ENCODE data around the gene ASCC1.

ASCC1 gene

DNA sequence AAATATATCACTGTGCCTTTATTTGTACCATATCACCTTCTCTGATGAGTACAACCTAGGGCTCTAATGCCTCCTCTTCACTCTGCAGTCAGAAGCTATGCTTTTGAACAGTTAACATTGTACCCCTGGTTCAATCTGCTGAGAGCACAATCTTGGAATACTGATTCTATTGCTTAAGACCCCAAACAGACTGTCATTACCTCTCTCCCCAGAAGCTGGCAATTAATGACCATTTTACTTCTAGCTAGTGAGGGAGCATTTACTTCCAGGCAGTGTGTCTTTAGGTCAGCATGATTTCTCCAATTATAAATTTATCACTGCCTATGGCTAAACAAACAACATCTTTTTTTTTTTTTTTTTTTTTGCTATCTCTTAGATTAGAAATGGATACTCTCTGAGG, 91.7 kb downstream of the ASCC1 start:
- H3K27ac ChIP-seq (ENCODE audit: low read depth, low read length): no peak overlapping the region
- H2BK120ac ChIP-seq (ENCODE audit: low read depth, low read length): no peak overlapping the region
- no peak overlapping the region for H3K9ac ChIP-seq (ENCODE audit: low read length)
- no peak overlapping the region for H2BK15ac ChIP-seq (replicated peaks; ENCODE audit: low read depth)
- no peak overlapping the region for H3K4me2 ChIP-seq (ENCODE audit: low read length)
- H2BK5ac ChIP-seq (ENCODE audit: low read length): no peak overlapping the region
- H3K56ac ChIP-seq (ENCODE audit: low read length): no peak overlapping the region
- no peak overlapping the region for H3K18ac ChIP-seq (ENCODE audit: low read length)
- no peak overlapping the region for H2AK5ac ChIP-seq (ENCODE audit: low read length)
- H3K4ac ChIP-seq (ENCODE audit: low read depth, low read length): no peak overlapping the region
- no peak overlapping the region for H3K4me3 ChIP-seq (ENCODE audit: low read length)
- no peaks in the 10 kb centered on the region for H3K36me3 ChIP-seq (ENCODE audit: control insufficient read depth, insufficient read depth, low read length)
- DNase-seq: no peak
- H4K5ac ChIP-seq (ENCODE audit: low read length): no peak overlapping the region
- H3K4me1 ChIP-seq (ENCODE audit: control insufficient read depth, low read depth, low read length): no peaks in the 10 kb centered on the region
- H3K79me1 ChIP-seq (ENCODE audit: low read length): no peaks in the 10 kb centered on the region
- no peaks in the 10 kb centered on the region for H3K27me3 ChIP-seq (ENCODE audit: insufficient read depth, low read length, poor library complexity)
- no peaks in the 10 kb centered on the region for H3K79me2 ChIP-seq (ENCODE audit: control insufficient read depth, insufficient read depth, low read length)
- no peak overlapping the region for H4K8ac ChIP-seq (ENCODE audit: low read depth, low read length)
- H3K23ac ChIP-seq (ENCODE audit: low read length): no peak overlapping the region

DNA sequence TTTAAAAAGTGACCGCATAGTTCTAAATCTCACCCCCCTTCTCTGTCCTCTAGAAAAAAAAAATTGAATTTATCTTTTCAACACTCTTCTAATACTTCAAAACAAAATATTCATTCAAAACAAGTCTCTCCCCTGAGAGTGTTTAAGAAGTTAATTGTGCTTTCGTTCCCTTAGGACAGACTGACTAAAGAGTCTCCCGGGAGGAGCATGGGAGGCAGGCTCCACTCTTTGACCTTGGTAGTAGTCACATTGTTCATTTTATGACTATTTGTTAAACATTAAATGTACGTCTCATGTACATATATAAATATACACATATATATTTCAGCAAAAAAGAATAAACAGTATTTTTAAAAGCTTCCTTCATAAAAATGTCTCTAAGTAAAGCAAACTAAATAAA, 92.5 kb downstream of the ASCC1 start:
- no peaks in the 10 kb centered on the region for H3K36me3 ChIP-seq (ENCODE audit: control insufficient read depth, insufficient read depth, low read length)
- no peak overlapping the region for H2BK5ac ChIP-seq (ENCODE audit: low read length)
- no peak overlapping the region for H3K4ac ChIP-seq (ENCODE audit: low read depth, low read length)
- H3K9ac ChIP-seq (ENCODE audit: low read length): no peak overlapping the region
- H3K79me2 ChIP-seq (ENCODE audit: control insufficient read depth, insufficient read depth, low read length): no peaks in the 10 kb centered on the region
- DNase-seq: no peak
- H3K23ac ChIP-seq (ENCODE audit: low read length): no peak overlapping the region
- WGBS (ENCODE audit: extremely low coverage, insufficient coverage, low lambda C conversion rate): no CpG with 5 or more reads among the region's 4 CpGs
- H2AK5ac ChIP-seq (ENCODE audit: low read length): no peak overlapping the region
- no peak overlapping the region for H3K27ac ChIP-seq (ENCODE audit: low read depth, low read length)
- H2BK15ac ChIP-seq (replicated peaks; ENCODE audit: low read depth): no peak overlapping the region
- H3K4me1 ChIP-seq (ENCODE audit: control insufficient read depth, low read depth, low read length): no peaks in the 10 kb centered on the region
- H3K27me3 ChIP-seq (ENCODE audit: insufficient read depth, low read length, poor library complexity): no peaks in the 10 kb centered on the region
- no peaks in the 10 kb centered on the region for H3K79me1 ChIP-seq (ENCODE audit: low read length)
- no peak overlapping the region for H2BK120ac ChIP-seq (ENCODE audit: low read depth, low read length)
- no peak overlapping the region for H4K5ac ChIP-seq (ENCODE audit: low read length)
- no peak overlapping the region for H3K18ac ChIP-seq (ENCODE audit: low read length)
- no peak overlapping the region for H3K4me2 ChIP-seq (ENCODE audit: low read length)
- no peak overlapping the region for H3K56ac ChIP-seq (ENCODE audit: low read length)
- H4K8ac ChIP-seq (ENCODE audit: low read depth, low read length): no peak overlapping the region
- H3K4me3 ChIP-seq (ENCODE audit: low read length): no peak overlapping the region

DNA sequence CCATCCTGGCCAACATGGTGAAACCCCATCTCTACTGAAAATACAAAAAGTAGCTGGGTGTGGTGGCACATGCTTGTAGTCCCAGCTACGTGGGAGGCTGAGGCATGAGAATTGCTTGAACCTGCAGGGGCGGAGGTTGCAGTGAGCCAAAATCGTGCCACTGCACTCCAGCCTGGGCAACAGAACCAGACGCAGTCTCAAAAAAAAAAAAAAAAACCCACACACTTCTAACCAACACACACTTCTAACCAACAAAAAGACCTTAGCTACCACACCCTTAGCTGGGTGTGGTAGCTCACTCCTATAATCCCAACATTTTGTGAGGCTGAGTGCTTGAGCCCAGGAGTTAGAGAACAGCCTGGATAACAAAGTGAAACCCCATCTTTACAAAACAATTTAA, 93.9 kb downstream of the ASCC1 start:
- Histone ChIP-seq H3K4ac (ENCODE audit: low read depth, low read length) (no peak overlapping the region), H4K8ac (ENCODE audit: low read depth, low read length) (no peak overlapping the region), H3K56ac (ENCODE audit: low read length) (no peak overlapping the region), H3K79me1 (ENCODE audit: low read length) (no peaks in the 10 kb centered on the region), H2BK5ac (ENCODE audit: low read length) (no peak overlapping the region), H3K36me3 (ENCODE audit: control insufficient read depth, insufficient read depth, low read length) (no peaks in the 10 kb centered on the region), H2BK15ac (replicated peaks; ENCODE audit: low read depth) (no peak overlapping the region), H3K18ac (ENCODE audit: low read length) (no peak overlapping the region), H3K4me2 (ENCODE audit: low read length) (no peak overlapping the region), H3K79me2 (ENCODE audit: control insufficient read depth, insufficient read depth, low read length) (no peaks in the 10 kb centered on the region), H2AK5ac (ENCODE audit: low read length) (no peak overlapping the region), H2BK120ac (ENCODE audit: low read depth, low read length) (no peak overlapping the region), H3K23ac (ENCODE audit: low read length) (no peak overlapping the region), H3K4me1 (ENCODE audit: control insufficient read depth, low read depth, low read length) (no peaks in the 10 kb centered on the region), H3K27ac (ENCODE audit: low read depth, low read length) (no peak overlapping the region), H4K5ac (ENCODE audit: low read length) (no peak overlapping the region), H3K27me3 (ENCODE audit: insufficient read depth, low read length, poor library complexity) (no peaks in the 10 kb centered on the region), H3K4me3 (ENCODE audit: low read length) (no peak overlapping the region), H3K9ac (ENCODE audit: low read length) (no peak overlapping the region)
- WGBS (ENCODE audit: extremely low coverage, insufficient coverage, low lambda C conversion rate): no CpG with 5 or more reads among the region's 4 CpGs
- no peak for DNase-seq

DNA sequence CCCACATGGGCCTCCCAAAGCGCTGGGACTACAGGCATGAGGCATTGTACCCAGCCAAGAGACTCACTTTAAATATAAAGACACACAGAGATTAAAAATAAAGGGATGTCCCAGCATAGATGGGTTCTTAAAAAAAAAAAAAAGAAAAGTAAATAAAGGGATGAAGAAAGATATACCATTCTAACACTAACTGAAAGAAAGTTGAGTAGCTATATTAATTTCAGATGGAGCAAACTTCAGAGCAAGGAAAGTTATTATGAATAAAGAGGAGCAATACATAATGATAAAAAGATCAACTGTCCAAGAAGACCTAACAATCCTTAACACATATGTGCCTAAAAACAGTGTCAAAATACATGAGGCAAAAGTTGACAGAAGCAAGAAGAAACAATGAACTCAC, 94.7 kb downstream of the ASCC1 start:
- Histone ChIP-seq H4K8ac (ENCODE audit: low read depth, low read length) (no peak overlapping the region), H3K18ac (ENCODE audit: low read length) (no peak overlapping the region), H2AK5ac (ENCODE audit: low read length) (no peak overlapping the region), H4K5ac (ENCODE audit: low read length) (no peak overlapping the region), H3K79me1 (ENCODE audit: low read length) (no peaks in the 10 kb centered on the region), H3K4ac (ENCODE audit: low read depth, low read length) (no peak overlapping the region), H3K4me1 (ENCODE audit: control insufficient read depth, low read depth, low read length) (no peaks in the 10 kb centered on the region), H2BK5ac (ENCODE audit: low read length) (no peak overlapping the region), H3K27me3 (ENCODE audit: insufficient read depth, low read length, poor library complexity) (no peaks in the 10 kb centered on the region), H2BK120ac (ENCODE audit: low read depth, low read length) (no peak overlapping the region), H3K36me3 (ENCODE audit: control insufficient read depth, insufficient read depth, low read length) (no peaks in the 10 kb centered on the region), H3K23ac (ENCODE audit: low read length) (no peak overlapping the region), H3K27ac (ENCODE audit: low read depth, low read length) (no peak overlapping the region), H3K79me2 (ENCODE audit: control insufficient read depth, insufficient read depth, low read length) (no peaks in the 10 kb centered on the region), H3K56ac (ENCODE audit: low read length) (no peak overlapping the region), H3K9ac (ENCODE audit: low read length) (no peak overlapping the region), H3K4me2 (ENCODE audit: low read length) (no peak overlapping the region), H3K4me3 (ENCODE audit: low read length) (no peak overlapping the region), H2BK15ac (replicated peaks; ENCODE audit: low read depth) (no peak overlapping the region)
- no peak for DNase-seq
- no CpG with 5 or more reads among the region's 1 CpG for WGBS (ENCODE audit: extremely low coverage, insufficient coverage, low lambda C conversion rate)

DNA sequence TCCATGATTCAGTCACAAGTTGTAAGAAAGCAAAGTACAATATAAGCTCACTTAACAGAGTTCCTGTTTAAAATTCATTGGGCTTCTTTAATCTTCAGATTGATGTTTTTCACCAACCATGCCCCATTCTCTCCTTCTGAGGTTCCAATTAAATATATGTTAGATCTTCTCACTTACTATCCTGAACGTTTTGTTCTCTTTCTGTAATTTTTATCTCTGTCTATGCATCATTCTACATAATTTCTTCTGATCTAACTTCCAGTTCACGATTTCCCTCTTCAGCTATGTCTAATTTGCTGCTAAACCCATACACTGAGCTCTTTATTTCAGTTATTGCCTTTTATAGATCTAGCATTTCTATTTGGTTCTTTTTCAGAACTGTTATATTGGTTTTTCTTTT, 99.7 kb downstream of the ASCC1 start:
- Histone ChIP-seq H3K4me2 (ENCODE audit: low read length) (no peak overlapping the region), H3K4me1 (ENCODE audit: control insufficient read depth, low read depth, low read length) (no peaks in the 10 kb centered on the region), H2BK5ac (ENCODE audit: low read length) (no peak overlapping the region), H3K27ac (ENCODE audit: low read depth, low read length) (no peak overlapping the region), H2BK15ac (replicated peaks; ENCODE audit: low read depth) (no peak overlapping the region), H3K79me1 (ENCODE audit: low read length) (no peaks in the 10 kb centered on the region), H2BK120ac (ENCODE audit: low read depth, low read length) (no peak overlapping the region), H3K27me3 (ENCODE audit: insufficient read depth, low read length, poor library complexity) (no peaks in the 10 kb centered on the region), H3K4me3 (ENCODE audit: low read length) (no peak overlapping the region), H4K8ac (ENCODE audit: low read depth, low read length) (no peak overlapping the region), H3K9ac (ENCODE audit: low read length) (no peak overlapping the region), H3K18ac (ENCODE audit: low read length) (no peak overlapping the region), H2AK5ac (ENCODE audit: low read length) (no peak overlapping the region), H4K5ac (ENCODE audit: low read length) (no peak overlapping the region), H3K79me2 (ENCODE audit: control insufficient read depth, insufficient read depth, low read length) (no peaks in the 10 kb centered on the region), H3K56ac (ENCODE audit: low read length) (no peak overlapping the region), H3K36me3 (ENCODE audit: control insufficient read depth, insufficient read depth, low read length) (no peaks in the 10 kb centered on the region), H3K4ac (ENCODE audit: low read depth, low read length) (no peak overlapping the region), H3K23ac (ENCODE audit: low read length) (no peak overlapping the region)
- no CpG with 5 or more reads among the region's 2 CpGs for WGBS (ENCODE audit: extremely low coverage, insufficient coverage, low lambda C conversion rate)
- DNase-seq: no peak

DNA sequence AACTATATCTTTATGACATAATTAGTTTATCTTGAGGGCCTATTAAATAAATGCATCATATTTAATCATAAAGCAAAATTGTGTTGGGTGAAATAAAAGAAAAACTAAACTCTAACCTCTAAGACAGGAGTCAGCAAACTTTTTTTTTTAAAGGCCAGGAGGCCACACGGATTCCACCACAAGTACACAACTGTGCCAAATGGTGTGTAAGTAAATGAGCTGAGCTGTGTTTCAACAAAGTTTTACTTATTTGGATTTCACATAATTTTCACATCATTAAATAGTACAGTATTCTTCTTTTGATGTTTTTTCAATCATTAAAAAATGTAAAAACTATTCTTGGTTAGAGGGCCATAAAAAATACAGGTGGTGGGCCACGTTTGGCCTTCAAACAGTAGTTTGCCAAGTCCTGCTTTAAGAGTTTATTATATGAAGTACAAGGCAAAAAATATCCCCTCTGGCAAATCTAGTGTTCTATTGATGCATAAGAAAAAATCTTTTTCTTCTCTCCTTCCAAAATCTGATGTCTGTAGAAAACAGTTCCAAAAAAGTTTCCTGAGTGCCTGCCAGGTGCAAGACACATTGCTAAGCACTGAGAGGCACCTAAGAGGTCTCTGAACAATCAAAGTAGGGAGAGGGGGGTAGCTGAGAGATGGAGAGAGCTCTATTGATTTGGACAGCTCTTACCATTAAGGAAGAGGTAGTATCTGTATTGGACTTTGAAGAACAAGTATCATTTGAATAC, 101.2 kb downstream of the ASCC1 start:
- Histone ChIP-seq H2BK15ac (replicated peaks; ENCODE audit: low read depth) (no peak overlapping the region), H3K18ac (ENCODE audit: low read length) (no peak overlapping the region), H3K36me3 (ENCODE audit: control insufficient read depth, insufficient read depth, low read length) (no peaks in the 10 kb centered on the region), H3K4ac (ENCODE audit: low read depth, low read length) (no peak overlapping the region), H3K79me2 (ENCODE audit: control insufficient read depth, insufficient read depth, low read length) (no peaks in the 10 kb centered on the region), H2BK120ac (ENCODE audit: low read depth, low read length) (no peak overlapping the region), H2BK5ac (ENCODE audit: low read length) (no peak overlapping the region), H3K4me3 (ENCODE audit: low read length) (no peak overlapping the region), H3K56ac (ENCODE audit: low read length) (no peak overlapping the region), H3K9ac (ENCODE audit: low read length) (no peak overlapping the region), H4K8ac (ENCODE audit: low read depth, low read length) (no peak overlapping the region), H2AK5ac (ENCODE audit: low read length) (no peak overlapping the region), H3K27me3 (ENCODE audit: insufficient read depth, low read length, poor library complexity) (no peaks in the 10 kb centered on the region), H4K5ac (ENCODE audit: low read length) (no peak overlapping the region), H3K27ac (ENCODE audit: low read depth, low read length) (no peak overlapping the region), H3K23ac (ENCODE audit: low read length) (no peak overlapping the region), H3K4me1 (ENCODE audit: control insufficient read depth, low read depth, low read length) (no peaks in the 10 kb centered on the region), H3K79me1 (ENCODE audit: low read length) (no peaks in the 10 kb centered on the region), H3K4me2 (ENCODE audit: low read length) (no peak overlapping the region)
- no CpG with 5 or more reads among the region's 2 CpGs for WGBS (ENCODE audit: extremely low coverage, insufficient coverage, low lambda C conversion rate)
- no peak for DNase-seq
